NCI-H748 (cell line): ENCODE data around the gene ST8SIA2.

Experiments used
- DNase-seq: peaks from one replicate; lab custom pipeline; 2025; ENCODE audit not compliant: unreplicated experiment; lab: John Stamatoyannopoulos, UW

Gene ST8SIA2

DNA sequence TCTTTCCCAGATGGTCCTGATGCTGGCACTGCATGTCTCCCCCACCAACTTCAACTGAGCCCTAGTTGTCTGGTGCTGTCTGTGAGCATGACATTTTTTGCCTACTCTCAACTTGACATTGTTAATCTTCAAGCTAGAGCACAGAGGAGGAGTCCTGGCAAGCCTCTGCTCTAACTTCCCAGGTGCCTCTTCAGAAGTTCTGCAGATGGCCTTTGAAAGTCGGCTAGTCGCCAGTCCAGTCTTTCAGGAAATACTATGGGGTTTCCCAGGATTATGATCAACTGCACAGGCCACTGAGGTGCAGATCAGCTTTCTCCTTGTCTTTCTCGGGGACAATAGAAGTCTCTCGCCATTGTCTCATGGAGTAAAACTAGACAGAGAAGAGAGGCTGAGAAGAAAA is 86.7 kb downstream of the ST8SIA2 start:
- no peak for DNase-seq

DNA sequence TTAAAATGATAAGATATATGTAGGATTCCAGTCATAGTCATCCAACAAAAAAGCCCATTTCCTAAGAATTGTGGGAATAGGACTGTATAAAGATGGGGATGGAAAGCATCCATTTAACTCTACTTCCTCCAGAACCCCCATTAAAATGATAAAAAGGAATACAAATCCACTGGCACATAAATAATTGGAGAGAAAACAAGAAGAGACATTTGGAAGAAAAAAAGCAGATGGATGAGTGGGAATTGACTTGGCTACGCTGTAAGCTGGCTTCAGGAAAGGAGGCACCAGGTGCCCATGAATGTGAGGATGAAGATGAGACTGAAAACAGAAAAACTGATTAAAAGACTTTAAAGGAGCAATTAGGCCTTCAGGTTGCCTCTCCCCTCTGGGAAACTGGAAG is 91.8 kb downstream of the ST8SIA2 start:
- DNase-seq, result no peak

DNA sequence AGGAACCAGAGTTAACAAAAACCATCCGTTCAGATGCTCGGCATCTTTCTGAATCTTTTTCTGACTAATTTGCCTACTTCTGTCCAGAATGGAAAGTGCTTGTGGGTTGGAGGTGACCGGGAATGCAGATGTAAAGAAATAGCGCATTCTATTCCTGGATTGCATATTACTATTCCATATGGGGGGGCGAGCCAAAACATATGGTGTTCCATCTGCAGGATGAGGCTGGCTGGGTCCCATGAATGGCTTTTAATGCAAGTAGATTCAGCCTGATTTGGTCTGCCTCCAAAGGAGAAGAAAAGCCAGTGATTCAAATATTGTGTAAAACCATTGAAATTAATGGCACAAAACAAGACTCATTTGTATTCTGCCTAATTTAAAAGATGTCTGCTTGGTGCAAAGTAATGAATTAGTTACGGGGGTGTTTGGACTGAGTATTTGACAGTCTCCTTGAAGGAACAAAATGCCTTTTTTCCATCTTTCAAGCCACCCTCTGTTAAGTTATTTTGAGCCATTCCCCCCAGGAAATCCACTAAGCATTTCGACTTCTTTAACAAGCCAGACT is 99.0 kb downstream of the ST8SIA2 start:
- no peak for DNase-seq

DNA sequence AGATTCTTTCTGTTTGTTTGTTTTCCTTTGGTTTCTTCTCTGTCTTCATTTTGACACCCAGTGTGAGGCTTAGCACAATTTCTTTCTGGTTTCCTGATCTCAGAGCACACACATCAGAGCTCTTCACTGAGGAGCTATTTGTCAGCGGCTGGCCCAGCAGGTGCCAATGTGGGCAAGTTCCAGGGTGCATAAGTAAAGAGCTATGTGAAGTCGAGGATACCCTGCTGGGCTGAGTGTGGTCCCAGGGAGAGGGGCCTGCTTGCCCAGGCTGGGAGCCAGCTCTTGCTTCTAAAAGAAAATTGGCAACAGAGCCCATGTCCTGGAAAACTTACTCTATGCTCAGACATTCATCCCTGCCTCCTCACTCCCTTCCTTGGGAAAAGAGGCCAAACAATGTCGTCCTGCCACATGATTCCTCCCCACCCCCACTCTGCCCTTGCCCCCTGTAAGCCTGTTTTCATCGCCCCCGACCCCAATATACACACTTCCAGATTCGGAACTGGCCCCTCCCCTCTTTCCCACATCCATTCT is 101.2 kb downstream of the ST8SIA2 start:
- DNase-seq, result no peak

DNA sequence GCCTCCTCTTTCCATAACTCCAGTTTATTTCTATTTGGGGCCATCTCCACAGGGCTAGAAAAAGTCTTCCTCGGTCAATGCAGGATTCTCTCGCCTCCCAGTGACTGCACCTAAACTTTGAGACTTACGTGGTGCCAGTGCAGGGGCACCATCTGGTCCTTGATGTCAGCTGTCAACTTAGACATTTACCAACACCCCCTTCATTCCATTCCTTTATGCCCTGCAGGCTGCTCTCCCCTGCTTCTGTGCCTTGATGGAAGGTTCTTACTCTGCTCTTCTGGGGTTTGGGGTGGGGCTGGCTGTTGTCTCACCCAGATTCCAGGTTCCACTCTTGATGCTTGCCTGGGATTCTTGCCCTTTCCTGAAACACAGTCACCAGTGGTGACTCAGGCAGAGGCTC is 101.8 kb downstream of the ST8SIA2 start:
- no peak for DNase-seq

DNA sequence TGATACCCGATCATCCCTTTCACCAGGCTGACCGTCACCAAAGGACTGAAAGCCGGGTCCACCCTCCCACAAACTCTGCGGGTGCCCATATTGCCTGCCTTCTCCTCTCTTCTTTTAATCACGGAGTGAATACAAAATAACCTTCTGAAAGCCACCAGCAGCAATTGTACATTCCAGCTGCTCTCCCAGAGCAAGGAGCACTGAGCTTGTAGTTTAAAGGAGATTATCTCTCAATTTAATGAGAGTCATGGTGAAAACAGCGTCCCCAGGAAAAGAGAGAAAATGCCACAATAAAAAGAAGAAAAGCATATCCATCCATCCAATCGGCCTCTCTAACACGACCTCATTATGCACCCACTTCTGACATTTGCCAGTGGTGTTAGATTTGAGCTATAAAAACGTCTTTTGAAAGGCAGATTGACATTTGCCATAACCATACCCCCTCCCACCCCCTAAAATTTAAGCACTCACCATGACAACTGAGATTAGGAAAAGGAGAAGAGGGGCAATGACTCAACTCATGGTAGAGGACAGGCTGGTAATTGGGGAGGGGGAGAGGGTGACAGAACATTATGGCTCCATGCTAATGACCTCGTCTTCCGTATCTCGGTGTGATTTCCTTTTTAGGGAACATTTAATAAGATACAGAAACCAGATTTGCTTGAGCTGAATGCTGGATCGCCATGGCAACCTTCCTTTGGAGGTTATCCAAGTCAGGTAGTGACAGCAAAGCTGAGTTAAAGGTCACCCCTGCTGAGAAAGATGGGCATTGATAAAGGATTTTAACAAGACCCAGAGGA is 106.2 kb downstream of the ST8SIA2 start:
- peak; percentile 37 for DNase-seq

DNA sequence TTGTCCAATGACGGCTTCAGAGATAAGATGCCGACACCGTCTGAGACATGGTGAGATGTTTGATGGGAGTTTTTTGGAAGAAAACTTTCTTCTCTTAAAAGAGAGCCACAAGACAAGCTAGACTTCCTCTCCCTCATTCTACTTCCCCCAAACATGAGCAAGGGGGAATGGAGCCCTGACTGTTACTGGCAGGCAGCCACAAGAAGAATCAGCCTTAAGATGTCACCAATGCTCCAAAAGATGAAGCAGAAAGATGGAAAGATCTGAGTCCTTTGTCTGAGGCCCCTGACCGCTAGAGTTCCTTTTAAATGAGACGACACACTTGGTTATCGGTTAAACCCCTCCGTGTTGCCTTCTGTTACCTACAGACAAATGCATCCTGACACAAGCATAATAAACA is 108.7 kb downstream of the ST8SIA2 start:
- DNase-seq, result no peak

DNA sequence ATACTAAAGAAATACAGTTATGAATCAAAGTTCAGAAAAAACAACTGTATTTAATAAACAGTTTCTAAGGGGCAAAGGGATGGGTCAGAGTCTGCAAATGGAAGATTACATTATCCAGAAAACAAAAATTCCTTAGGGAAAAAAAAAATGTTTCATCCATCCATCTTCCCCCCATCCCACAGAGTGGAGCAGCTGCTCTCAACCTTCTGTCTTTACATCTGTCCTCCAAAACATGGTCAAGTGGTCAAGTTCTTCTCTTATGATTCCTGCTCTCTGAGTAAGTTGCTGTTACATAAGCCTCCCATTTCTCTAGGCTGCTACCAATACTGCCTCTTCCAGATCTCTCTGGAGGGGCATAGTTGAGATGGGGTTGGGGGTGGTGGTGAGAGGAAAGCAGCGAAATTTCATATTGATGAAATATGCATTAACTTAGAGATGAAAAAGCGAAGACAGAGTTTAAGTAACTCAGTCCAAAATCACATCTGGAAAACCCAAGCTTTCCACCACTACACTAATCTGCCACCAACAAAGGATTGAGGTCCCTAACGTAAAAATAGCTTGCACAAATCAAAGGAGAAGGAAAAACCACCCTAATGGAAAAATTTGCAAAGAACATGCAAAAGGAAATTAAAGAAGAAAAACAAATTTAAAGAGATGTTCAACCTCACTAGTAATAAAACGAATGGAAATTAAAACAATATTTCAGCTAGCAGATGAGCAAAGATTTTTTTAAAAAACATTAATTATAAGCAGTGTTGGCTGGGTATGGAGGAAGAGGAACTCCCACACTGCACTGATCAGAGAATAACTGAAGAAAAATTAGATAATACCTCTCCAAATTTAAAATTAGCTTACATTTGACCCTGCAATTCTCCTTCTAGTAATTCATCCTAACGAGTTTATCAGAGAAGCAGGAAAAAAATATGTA is 109.5 kb downstream of the ST8SIA2 start:
- DNase-seq, result no peak

DNA sequence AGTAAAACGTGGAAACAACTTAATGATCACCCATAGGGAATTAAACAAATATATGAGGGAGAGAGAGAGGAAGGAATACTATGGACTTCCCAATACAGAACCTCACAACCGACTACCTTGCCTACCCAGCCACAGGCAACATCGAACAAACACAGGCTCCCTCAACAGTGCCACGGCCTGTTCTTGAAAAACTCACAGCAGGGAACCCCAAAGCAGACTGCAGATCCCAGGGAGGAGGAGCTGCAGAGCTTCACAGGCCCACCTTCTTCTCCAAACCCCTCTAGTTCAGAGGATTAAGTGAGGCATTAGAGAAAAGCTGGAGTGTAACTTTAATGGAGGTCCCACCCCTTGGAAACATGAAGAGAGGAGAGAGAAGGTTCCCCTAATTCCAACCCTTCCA is 110.2 kb downstream of the ST8SIA2 start:
- no peak for DNase-seq

DNA sequence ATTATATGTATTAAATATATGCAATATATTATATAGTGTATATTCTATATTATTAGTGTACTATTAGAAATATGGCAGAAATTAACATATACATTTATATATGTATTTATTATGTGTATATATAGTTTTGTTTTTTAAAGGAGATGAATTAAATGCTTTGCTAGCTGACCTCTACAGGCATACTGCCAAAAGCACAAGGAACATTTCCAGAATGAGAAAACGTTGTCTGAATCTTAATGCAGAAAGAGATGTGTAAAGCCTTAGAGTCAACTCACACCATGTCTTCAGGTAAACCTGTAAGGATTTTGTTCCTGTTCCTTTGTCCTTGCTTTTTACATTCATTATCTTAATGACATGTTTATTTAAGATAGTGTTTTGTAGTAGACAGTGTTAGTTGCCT is 111.9 kb downstream of the ST8SIA2 start:
- no peak for DNase-seq

DNA sequence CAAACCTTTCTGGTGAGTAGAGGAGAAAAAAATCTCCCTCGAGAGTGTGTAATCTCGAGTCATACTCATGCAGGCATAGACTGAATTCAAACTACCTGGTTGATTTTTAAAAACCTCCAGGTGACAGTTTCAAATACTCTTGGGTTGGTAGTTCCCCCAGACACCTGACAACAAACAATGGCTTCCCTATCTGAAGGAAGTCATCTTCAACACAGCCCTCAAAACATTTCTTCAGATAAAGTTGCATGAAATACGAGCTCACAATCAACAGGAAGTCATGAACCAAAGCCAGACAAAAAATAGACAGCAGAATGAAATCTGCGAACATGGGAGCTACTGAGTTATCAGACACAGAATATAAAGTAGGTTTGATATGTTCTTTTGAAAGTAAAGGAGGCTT is 112.8 kb downstream of the ST8SIA2 start:
- no peak for DNase-seq

DNA sequence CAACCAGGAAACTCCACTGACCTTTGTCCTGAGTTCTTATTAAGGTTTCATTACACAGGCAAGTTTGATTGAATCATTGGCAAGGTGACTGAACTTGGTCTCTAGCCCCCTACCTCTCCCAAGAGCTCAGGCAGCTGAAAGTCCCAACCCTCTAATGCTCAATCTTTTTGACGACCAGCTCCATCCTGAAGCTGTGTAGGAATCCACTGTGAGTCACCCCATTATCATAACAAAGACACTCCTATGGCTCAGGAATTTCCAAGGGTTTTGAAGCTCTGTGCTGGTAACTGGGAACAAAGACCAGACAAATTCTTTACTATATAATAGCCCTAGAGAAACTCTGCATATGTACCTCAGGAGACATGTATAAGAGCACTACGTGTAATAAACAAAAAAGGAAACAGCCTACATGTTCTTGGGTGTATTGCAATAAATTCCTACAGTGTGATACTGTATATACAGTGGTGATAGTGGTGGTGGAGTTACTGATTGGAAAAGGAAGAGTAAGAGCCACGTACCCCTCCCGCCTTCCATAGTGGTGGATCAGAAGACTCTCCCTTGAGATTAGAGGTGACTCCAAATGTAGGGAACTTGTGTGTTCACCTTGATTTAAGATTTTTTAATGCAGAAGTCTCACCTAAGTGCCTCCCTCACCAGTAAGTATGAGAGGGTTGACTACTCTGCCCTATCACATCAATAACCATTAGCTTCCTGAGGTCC is 116.6 kb downstream of the ST8SIA2 start:
- no peak for DNase-seq
